GM23248 (cell line): ENCODE results near the gene PNPLA1.

Source experiments
- EZH2 ChIP-seq: fragments of 200-600 bp; sonication (generic); IDR thresholded peaks from 2 replicates; pipeline ENCODE4 v1.6.1; 2018; ENCODE audit warnings: antibody characterized with exemption, mild to moderate bottlenecking; ENCODE audit not compliant: insufficient read depth, poor library complexity, severe bottlenecking
- EZH2phosphoT487 ChIP-seq: fragments of 200-600 bp; sonication (generic); IDR thresholded peaks from 2 replicates; pipeline ENCODE4 v1.6.1; 2018; ENCODE audit warnings: antibody characterized with exemption, moderate library complexity, mild to moderate bottlenecking, low read depth; ENCODE audit not compliant: insufficient read depth

- TF ChIP-seq EZH2 (no peak), EZH2phosphoT487 (no peak)
Observed at GRCh38 chr6:36267731-36268477, 2.0 kb upstream of the PNPLA1 start.
